Pons (tissue), 1 donor: ENCODE measurements around the gene TNFRSF25.
"Not testable (repeated sequence)": the region's sequence is repeated elsewhere in the genome, so short reads cannot be mapped to it uniquely, and the experiment has no call there.

Source experiments
- DNase-seq: peaks from one replicate; pipeline ENCODE4 v3.0.0-alpha.2; 2016; ENCODE audit warnings: low spot score

The TNFRSF25 gene

GRCh38 chr1:6453895-6454855 is 11.8 kb downstream of the TNFRSF25 start:
- DNase-seq = not testable (repeated sequence)

DNA sequence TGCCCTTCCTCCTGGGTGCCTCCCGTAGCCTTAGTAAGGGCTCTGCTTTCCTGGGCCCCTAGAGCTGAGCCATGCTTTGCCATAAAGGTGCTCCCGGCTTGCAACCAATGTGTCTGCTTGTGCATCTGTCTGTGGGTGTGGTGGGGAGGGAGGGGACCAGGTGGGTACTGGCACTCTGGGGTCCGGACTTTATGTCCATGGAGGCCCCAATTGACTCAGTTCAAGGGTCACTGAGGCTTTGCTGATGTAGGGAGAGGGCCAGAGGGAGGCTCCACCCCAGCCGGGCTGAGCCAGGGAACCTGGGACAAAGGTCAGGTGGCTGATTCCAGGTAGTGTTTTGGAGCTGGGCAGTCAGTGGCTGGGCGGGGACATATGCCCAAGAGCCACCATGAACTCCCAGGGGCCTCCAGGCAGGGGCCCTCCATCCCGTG is 15.0 kb downstream of the TNFRSF25 start:
- DNase-seq = no peak

GRCh38 chr1:6450486-6450885 is 15.5 kb downstream of the TNFRSF25 start:
- DNase-seq = not testable (repeated sequence)

DNA sequence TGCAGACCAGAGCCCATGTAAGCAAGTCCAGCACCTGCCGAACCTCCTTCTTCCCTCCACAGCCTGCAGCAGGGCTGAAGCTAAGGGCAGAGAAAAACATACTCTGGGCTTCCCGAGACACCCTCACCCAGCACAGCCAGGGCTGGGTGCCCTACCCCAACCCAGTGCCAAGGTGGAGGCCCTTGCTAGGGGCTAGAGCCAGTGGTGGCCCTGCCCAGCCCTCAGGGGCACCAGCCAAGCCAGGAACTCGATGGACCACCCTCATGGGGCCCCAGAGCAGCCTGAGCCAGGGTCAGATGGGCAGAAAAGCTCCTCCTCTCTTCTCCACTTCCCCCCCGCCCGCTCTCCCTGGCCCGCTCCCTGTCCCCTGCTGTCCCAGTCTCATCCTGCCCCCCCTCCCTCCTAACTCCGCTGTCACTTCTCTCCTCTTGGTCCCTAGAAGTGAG is 15.9 kb downstream of the TNFRSF25 start:
- DNase-seq = no peak

DNA sequence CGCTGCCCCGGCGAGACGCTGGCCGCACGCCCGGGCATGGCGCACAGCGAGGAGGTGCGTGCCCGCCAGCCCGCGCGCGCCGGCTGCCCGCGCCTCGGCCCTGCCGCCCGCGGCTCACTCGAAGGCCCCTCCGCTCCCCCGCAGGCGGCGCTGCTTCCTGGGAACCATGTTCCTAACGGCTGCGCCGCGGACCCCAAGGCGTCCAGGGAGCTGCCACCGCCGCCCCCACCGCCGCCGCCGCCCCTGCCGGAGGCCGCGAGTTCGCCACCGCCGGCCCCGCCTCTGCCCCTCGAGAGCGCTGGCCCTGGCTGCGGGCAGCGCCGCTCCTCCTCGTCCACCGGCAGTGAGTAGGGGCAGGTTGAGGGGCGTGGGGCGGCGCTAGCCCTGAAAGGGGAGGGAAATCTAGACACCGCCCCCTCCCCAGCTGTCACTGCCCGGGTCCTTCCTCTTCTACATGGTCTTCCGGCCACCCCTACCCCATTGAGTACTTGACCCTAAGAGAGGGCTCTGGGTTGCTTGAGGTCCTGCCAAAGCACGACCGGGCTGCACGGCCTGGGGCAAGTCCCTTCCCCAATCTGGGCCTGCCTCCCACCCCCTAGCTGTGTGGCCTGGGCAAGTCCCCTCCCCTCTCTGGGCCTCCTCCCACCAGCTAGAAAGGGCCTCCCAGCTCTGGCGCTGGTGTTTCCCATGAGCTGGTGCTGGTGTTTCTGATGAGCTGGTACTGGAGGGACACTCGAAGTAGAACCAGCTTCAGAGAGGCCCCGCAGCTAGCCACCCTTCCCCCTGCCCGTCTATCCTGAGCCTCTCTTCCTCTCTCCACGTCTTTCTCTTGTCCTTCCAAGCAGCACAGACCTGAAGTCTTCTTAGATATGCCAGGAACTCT is 17.0 kb downstream of the TNFRSF25 start:
- DNase-seq = no peak

DNA sequence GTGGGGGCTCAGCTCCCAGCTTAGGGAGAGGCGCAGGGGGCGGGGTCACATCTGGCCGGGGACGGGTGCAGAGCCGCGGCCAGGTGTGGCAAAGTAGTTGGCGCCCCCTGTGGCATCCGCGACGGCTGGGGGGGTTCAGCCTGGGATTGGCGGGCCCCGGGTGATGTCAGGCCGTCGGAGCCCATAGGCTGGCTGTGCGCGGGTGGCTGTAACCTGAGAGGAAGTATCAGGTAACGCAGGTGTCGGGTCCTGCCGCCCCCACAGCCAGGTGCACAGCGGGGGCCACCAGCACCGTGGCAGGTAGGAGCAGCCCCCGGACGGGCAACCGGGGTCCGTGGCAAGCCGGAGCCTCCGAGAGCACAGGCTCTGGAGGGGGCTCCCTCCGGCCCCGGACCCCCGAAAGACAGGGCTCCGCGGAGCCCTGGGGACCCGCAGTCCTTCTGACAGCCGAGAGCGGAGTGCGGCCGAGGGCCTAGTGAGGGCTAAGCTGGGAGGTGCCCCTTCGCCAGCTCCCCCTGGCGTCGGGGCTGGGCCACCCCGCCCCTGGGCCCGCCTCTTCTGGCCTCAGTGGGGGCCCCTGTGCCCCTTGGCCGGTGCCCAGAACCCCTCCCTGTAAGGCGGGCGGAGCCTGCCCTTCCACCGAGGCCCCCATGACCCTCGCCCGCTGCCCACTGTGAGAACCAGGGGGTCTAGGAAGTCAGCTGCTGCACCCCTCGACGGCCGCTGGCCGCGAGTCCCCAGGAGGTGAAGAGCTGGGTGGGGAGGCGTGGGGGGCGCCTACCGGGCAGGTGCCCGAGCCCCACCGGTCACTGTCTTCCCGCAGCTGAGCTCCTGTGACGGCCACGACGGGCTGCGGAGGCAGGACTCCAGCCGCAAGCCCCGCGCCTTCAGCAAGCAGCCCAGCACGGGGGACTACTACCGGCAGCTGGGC is 17.9 kb downstream of the TNFRSF25 start:
- DNase-seq = no peak

GRCh38 chr1:6447016-6447817 is 18.8 kb downstream of the TNFRSF25 start:
- DNase-seq = no peak

DNA sequence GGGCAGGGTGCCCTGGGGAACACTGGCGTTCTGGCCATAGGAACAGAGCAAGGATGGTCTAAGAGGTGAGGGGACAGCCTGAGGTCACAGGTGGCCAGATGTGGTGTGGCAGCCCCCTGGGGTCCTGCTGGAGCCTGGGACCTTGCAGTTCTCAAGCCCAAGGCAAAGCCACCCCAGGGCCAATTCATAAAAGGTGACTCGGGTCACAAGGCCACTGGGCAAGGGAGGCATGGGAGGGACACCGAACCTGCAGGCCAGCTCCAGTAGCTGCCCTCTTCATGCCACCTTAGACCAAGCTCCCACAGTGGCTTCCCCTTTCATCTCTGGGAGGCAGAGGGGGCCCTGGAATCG is 19.3 kb downstream of the TNFRSF25 start:
- no peak for DNase-seq

- not testable (repeated sequence) for DNase-seq
These were observed 20.0 kb downstream of the TNFRSF25 start for GRCh38 chr1:6445929-6446328.

DNA sequence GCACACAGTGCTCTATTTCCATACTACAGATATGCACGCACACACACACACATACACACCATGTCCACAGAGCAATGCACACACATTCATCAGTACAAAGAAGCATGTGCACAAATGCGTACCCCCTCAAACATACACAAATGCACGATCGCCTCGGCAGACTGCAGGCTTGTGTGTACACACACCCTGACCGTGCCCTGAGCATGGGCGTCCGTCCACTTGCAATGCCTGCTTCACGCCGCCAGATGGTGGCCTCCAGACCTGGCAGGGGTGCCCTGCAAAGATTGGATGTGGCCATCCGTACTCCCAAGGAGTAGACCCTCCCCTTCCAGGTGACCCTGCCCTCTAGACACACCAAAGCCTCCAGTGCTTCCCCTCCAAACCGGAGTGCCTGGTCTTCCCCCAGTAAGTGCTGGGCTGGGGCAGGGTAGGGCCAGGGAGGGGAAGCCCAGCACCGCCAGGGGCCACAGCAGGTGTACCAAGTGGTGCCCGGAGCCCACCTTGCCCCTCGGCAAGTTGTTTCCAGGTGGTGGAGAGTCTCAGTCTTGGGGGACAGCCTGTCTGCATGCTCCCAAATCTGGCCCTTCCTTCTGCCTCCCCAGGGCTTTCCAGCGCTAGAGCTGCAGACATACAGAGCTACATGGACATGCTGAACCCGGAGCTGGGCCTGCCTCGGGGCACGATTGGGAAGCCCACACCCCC is 20.8 kb downstream of the TNFRSF25 start:
- no peak for DNase-seq

- no peak for DNase-seq
These were observed 21.6 kb downstream of the TNFRSF25 start for GRCh38 chr1:6444377-6444776.

- no peak for DNase-seq
These were observed 22.4 kb downstream of the TNFRSF25 start for GRCh38 chr1:6443339-6444115.

GRCh38 chr1:6441586-6441985 is 24.4 kb downstream of the TNFRSF25 start:
- no peak for DNase-seq

DNA sequence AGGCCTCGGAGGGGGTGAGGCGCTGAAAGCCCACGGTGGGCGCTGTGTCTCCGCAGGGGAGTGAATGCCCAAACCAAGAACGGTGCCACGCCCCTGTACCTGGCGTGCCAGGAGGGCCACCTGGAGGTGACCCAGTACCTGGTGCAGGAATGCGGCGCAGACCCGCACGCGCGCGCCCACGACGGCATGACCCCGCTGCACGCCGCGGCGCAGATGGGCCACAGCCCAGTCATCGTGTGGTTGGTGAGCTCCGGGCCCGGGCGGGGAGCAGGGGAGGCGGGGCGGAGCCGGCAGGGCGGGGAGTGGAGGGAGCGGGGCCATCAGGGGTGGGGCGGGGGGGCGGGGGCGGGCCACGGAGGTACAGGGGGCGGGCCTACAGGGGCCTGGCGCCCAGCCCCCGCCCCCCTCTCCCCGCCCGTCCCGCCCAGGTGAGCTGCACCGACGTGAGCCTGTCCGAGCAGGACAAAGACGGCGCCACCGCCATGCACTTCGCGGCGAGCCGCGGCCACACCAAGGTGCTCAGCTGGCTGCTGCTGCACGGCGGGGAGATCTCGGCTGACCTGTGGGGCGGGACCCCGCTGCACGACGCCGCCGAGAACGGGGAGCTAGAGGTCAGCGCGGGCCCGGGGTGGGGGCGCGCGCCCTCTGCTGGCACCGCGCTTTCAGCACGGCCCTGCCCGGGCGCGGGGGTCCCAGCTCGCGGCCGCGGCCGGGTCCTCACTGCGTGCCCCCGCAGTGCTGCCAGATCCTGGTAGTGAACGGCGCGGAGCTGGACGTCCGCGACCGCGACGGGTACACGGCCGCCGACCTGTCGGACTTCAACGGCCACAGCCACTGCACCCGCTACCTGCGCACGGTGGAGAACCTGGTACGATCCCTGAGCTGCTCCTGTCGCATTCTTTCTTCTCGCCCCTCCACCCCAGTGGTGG is 25.5 kb downstream of the TNFRSF25 start:
- no peak for DNase-seq

GRCh38 chr1:6438047-6438525 is 27.9 kb downstream of the TNFRSF25 start:
- peak; percentile 16 for DNase-seq

GRCh38 chr1:6437012-6437700 is 28.8 kb downstream of the TNFRSF25 start:
- peak; percentile 46 for DNase-seq

DNA sequence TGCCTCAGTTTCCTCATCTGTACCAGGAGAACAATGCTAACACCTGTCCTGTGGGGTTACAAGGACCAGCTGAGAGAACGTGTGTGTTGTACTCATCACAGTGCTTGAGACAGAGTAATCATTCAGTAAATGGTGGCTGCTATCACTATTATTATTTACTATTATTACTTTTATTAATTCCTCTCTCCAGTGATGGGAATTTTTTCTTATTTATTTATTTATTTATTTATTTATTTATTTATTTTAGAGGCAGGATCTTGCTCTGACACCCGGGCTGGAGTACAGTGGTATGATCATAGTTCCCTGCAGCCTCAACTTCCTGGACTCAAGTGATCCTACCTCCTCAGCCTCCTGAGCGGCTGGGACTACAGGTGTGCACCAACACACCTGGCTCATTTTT is 29.7 kb downstream of the TNFRSF25 start:
- DNase-seq = not testable (repeated sequence)
